GM23338 (cell line): ENCODE measurements around the gene DNAJA2. TPM values are rescaled to one million over a fixed set of nuclear protein-coding genes. Genes with fewer than 3 reads are reported as not detected.

ENCODE experiments used
- ATAC-seq: fragments of 200-7000 bp; cut with Tn5 transposase; 3 replicates; pipeline ENCODE4 v1.9.1; 2020
- DNase-seq: peaks from one replicate; pipeline ENCODE4 v3.0.0-alpha.2; 2015; ENCODE audit warnings: low spot score
- H2AFZ ChIP-seq: fragments of 200-600 bp; sonication (generic); 2 replicates; pipeline ENCODE4 v1.8.0; 2016; ENCODE audit warnings: antibody characterized with exemption, mild to moderate bottlenecking, moderate library complexity
- H3F3A ChIP-seq: fragments of 200-600 bp; sonication (generic); replicated peaks from 2 replicates; pipeline ENCODE4 v1.8.0; 2017; ENCODE audit warnings: antibody characterized with exemption, mixed run types, low read depth
- H3K27ac ChIP-seq: fragments of 200-600 bp; sonication (generic); 2 replicates; pipeline ENCODE4 v1.6.1; 2016; ENCODE audit warnings: low read depth
- H3K27me3 ChIP-seq: fragments of 200-600 bp; sonication (generic); 2 replicates; pipeline ENCODE4 v1.8.0; 2016; ENCODE audit warnings: mild to moderate bottlenecking, mixed run types, moderate library complexity; ENCODE audit not compliant: insufficient read depth
- H3K36me3 ChIP-seq: fragments of 200-600 bp; sonication (generic); 2 replicates; pipeline ENCODE4 v1.8.0; 2016; ENCODE audit warnings: mild to moderate bottlenecking; ENCODE audit not compliant: insufficient read depth
- H3K4me1 ChIP-seq: fragments of 200-600 bp; sonication (generic); 2 replicates; pipeline ENCODE4 v1.8.0; 2016; ENCODE audit warnings: mild to moderate bottlenecking, moderate library complexity; ENCODE audit not compliant: insufficient read depth
- H3K4me2 ChIP-seq: fragments of 200-600 bp; sonication (generic); 2 replicates; pipeline ENCODE4 v1.7.1; 2017; ENCODE audit warnings: mixed run types
- H3K4me3 ChIP-seq: fragments of 200-600 bp; sonication (generic); 2 replicates; pipeline ENCODE4 v1.6.1; 2016; ENCODE audit warnings: mixed run types
- H3K79me2 ChIP-seq: fragments of 200-600 bp; sonication (generic); replicated peaks from 2 replicates; pipeline ENCODE4 v1.8.0; 2017; ENCODE audit warnings: mild to moderate bottlenecking; ENCODE audit not compliant: insufficient read depth
- H3K9me2 ChIP-seq: fragments of 200-600 bp; sonication (generic); 2 replicates; pipeline ENCODE4 v1.8.0; 2017; ENCODE audit not compliant: insufficient read depth
- H4K20me1 ChIP-seq: fragments of 200-600 bp; sonication (generic); replicated peaks from 2 replicates; pipeline ENCODE4 v1.8.0; 2017; ENCODE audit warnings: mild to moderate bottlenecking; ENCODE audit not compliant: insufficient read depth
- H3K27ac Mint-ChIP-seq: 2 replicates; pipeline ENCODE4 v1.8.0; 2020; ENCODE audit warnings: inconsistent platforms, mild to moderate bottlenecking, moderate library complexity, mixed read lengths
- H3K27me3 Mint-ChIP-seq: 3 replicates; pipeline ENCODE4 v1.8.0; 2022; ENCODE audit warnings: low read depth, mild to moderate bottlenecking, moderate library complexity, mixed read lengths, inconsistent platforms; ENCODE audit not compliant: insufficient read depth, poor library complexity
- H3K36me3 Mint-ChIP-seq: 3 replicates; pipeline ENCODE4 v1.8.0; 2021; ENCODE audit warnings: low read depth, mild to moderate bottlenecking, inconsistent platforms, moderate library complexity, mixed read lengths
- H3K4me1 Mint-ChIP-seq: 3 replicates; pipeline ENCODE4 v1.8.0; 2020; ENCODE audit warnings: mild to moderate bottlenecking, inconsistent platforms, mixed read lengths
- H3K4me3 Mint-ChIP-seq: 3 replicates; pipeline ENCODE4 v1.8.0; 2021; ENCODE audit warnings: moderate library complexity, mild to moderate bottlenecking, inconsistent platforms, mixed read lengths
- H3K9me3 Mint-ChIP-seq: 3 replicates; pipeline ENCODE4 v1.8.0; 2020; ENCODE audit warnings: moderate library complexity, mild to moderate bottlenecking, inconsistent platforms, mixed read lengths
- CREB1 ChIP-seq: fragments of 250-450 bp; sonication (Bioruptor Pico); IDR thresholded peaks from 2 replicates; pipeline ENCODE4 v1.5.0; 2020; ENCODE audit warnings: low read depth, mild to moderate bottlenecking, moderate library complexity
- JUNB ChIP-seq: IDR thresholded peaks from one replicate; pipeline ENCODE4 v1.6.1; 2016; ENCODE audit warnings: antibody characterized with exemption; ENCODE audit not compliant: unreplicated experiment
- POLR2AphosphoS5 ChIP-seq: IDR thresholded peaks from 2 replicates; pipeline ENCODE4 v1.6.1; 2016; ENCODE audit warnings: antibody characterized with exemption, low read depth
- ZNF331 ChIP-seq: fragments of 250-450 bp; sonication (Bioruptor Pico); IDR thresholded peaks from 2 replicates; pipeline ENCODE4 v1.5.0; 2020; ENCODE audit warnings: low read depth, mild to moderate bottlenecking, moderate library complexity
- polyA plus RNA-seq: library from polyadenylated mRNA; unstranded; fragments of >200 nt; fragmentation: Nextera tagmentation; extraction: Ambion mirVana; gene quantifications from 2 replicates; pipeline ENCODE4 v1.2.1, GENCODE V29; 2016
- total RNA-seq: library from RNA; depleted of rRNA; stranded (reverse); fragments of >200 nt; shearing (Covaris generic); gene quantifications from 2 replicates; pipeline ENCODE4 v1.2.3, GENCODE V29; 2014
- TF ChIP-seq, protein P1 (sequence below), 2 experiments: fragments of 200-600 bp in 1 of 2; sonication (generic) in 1 of 2; conservative IDR thresholded peaks; 2 replicates each; pipeline versions ENCODE4 v1.5.1 to v1.6.1; 2016 to 2017; ENCODE audit warnings: antibody characterized with exemption in 2 of 2, low read depth in 2 of 2, mild to moderate bottlenecking in 2 of 2, moderate library complexity in 1 of 2
- TF ChIP-seq, protein P2 (sequence below): fragments of 250-450 bp; sonication (Bioruptor Pico); IDR thresholded peaks from 2 replicates; pipeline ENCODE4 v1.5.0; 2020; ENCODE audit warnings: mild to moderate bottlenecking, moderate library complexity
- TF ChIP-seq, protein P3 (sequence below): IDR thresholded peaks from 2 replicates; pipeline ENCODE4 v1.6.1; 2016; ENCODE audit warnings: antibody characterized with exemption

The DNAJA2 gene
- total and polyA plus RNA-seq, 2 experiments from 2014 or later: 94.5 to 101 TPM

DNA sequence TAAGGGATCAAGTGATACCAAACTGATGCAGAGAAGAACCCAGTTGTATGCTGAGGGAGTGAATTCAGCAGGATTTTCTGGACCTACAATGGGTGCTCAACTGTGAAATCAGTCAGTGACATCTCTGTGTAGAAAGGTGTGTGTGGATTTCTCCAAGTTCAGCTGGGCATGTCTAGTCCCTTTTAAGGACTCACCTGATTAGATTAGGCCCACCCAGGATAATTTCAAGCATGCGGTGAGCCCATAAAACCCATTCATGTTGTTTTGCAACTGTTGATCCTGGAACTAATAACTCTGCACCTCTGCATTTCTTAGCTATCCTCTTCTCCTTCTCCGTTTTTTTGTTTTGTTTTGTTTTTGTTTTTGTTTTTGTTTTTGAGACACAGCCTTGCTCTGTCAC, 35.1 kb upstream of the DNAJA2 start:
- Histone ChIP-seq H3K79me2 (no peaks in the 10 kb centered on the region), H3K4me1 (no peaks in the 10 kb centered on the region), H4K20me1 (no peaks in the 10 kb centered on the region), H3K4me3 (no peak overlapping the region), H2AFZ (no peak overlapping the region; the same call in 1 of the 2 replicates), H3K36me3 (no peaks in the 10 kb centered on the region), H3K4me2 (no peak overlapping the region), H3F3A (no peaks in the 10 kb centered on the region), H3K27ac (no peak overlapping the region), H3K9me2 (no peaks in the 10 kb centered on the region), H3K27me3 (no peaks in the 10 kb centered on the region)
- H3K9me3 Mint-ChIP-seq: peaks cover 3% of the 10 kb centered on the region; the same call in 2 of the 3 replicates
- no peak for TF ChIP-seq JUNB
- TF ChIP-seq CREB1 (CRISPR knock-in tag): no peak
- no peak for TF ChIP-seq POLR2AphosphoS5
- TF ChIP-seq, protein P1, sequence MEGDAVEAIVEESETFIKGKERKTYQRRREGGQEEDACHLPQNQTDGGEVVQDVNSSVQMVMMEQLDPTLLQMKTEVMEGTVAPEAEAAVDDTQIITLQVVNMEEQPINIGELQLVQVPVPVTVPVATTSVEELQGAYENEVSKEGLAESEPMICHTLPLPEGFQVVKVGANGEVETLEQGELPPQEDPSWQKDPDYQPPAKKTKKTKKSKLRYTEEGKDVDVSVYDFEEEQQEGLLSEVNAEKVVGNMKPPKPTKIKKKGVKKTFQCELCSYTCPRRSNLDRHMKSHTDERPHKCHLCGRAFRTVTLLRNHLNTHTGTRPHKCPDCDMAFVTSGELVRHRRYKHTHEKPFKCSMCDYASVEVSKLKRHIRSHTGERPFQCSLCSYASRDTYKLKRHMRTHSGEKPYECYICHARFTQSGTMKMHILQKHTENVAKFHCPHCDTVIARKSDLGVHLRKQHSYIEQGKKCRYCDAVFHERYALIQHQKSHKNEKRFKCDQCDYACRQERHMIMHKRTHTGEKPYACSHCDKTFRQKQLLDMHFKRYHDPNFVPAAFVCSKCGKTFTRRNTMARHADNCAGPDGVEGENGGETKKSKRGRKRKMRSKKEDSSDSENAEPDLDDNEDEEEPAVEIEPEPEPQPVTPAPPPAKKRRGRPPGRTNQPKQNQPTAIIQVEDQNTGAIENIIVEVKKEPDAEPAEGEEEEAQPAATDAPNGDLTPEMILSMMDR (conservative IDR thresholded peaks at IDR 0.05; ENCODE audit: low read depth in 2 of 2): no peak
- TF ChIP-seq, protein P2, sequence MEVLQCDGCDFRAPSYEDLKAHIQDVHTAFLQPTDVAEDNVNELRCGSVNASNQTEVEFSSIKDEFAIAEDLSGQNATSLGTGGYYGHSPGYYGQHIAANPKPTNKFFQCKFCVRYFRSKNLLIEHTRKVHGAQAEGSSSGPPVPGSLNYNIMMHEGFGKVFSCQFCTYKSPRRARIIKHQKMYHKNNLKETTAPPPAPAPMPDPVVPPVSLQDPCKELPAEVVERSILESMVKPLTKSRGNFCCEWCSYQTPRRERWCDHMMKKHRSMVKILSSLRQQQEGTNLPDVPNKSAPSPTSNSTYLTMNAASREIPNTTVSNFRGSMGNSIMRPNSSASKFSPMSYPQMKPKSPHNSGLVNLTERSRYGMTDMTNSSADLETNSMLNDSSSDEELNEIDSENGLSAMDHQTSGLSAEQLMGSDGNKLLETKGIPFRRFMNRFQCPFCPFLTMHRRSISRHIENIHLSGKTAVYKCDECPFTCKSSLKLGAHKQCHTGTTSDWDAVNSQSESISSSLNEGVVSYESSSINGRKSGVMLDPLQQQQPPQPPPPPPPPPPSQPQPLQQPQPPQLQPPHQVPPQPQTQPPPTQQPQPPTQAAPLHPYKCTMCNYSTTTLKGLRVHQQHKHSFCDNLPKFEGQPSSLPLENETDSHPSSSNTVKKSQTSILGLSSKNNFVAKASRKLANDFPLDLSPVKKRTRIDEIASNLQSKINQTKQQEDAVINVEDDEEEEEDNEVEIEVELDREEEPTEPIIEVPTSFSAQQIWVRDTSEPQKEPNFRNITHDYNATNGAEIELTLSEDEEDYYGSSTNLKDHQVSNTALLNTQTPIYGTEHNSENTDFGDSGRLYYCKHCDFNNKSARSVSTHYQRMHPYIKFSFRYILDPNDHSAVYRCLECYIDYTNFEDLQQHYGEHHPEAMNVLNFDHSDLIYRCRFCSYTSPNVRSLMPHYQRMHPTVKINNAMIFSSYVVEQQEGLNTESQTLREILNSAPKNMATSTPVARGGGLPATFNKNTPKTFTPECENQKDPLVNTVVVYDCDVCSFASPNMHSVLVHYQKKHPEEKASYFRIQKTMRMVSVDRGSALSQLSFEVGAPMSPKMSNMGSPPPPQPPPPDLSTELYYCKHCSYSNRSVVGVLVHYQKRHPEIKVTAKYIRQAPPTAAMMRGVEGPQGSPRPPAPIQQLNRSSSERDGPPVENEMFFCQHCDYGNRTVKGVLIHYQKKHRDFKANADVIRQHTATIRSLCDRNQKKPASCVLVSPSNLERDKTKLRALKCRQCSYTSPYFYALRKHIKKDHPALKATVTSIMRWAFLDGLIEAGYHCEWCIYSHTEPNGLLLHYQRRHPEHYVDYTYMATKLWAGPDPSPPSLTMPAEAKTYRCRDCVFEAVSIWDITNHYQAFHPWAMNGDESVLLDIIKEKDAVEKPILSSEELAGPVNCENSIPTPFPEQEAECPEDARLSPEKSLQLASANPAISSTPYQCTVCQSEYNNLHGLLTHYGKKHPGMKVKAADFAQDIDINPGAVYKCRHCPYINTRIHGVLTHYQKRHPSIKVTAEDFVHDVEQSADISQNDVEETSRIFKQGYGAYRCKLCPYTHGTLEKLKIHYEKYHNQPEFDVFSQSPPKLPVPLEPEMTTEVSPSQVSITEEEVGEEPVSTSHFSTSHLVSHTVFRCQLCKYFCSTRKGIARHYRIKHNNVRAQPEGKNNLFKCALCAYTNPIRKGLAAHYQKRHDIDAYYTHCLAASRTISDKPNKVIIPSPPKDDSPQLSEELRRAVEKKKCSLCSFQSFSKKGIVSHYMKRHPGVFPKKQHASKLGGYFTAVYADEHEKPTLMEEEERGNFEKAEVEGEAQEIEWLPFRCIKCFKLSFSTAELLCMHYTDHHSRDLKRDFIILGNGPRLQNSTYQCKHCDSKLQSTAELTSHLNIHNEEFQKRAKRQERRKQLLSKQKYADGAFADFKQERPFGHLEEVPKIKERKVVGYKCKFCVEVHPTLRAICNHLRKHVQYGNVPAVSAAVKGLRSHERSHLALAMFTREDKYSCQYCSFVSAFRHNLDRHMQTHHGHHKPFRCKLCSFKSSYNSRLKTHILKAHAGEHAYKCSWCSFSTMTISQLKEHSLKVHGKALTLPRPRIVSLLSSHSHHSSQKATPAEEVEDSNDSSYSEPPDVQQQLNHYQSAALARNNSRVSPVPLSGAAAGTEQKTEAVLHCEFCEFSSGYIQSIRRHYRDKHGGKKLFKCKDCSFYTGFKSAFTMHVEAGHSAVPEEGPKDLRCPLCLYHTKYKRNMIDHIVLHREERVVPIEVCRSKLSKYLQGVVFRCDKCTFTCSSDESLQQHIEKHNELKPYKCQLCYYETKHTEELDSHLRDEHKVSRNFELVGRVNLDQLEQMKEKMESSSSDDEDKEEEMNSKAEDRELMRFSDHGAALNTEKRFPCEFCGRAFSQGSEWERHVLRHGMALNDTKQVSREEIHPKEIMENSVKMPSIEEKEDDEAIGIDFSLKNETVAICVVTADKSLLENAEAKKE (CRISPR knock-in tag): no peak
- no peak for TF ChIP-seq ZNF331 (CRISPR knock-in tag)
- TF ChIP-seq, protein P3, sequence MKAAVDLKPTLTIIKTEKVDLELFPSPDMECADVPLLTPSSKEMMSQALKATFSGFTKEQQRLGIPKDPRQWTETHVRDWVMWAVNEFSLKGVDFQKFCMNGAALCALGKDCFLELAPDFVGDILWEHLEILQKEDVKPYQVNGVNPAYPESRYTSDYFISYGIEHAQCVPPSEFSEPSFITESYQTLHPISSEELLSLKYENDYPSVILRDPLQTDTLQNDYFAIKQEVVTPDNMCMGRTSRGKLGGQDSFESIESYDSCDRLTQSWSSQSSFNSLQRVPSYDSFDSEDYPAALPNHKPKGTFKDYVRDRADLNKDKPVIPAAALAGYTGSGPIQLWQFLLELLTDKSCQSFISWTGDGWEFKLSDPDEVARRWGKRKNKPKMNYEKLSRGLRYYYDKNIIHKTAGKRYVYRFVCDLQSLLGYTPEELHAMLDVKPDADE: no peak
- ATAC-seq (no peak), DNase-seq (no peak)
- H3K27me3 Mint-ChIP-seq: peaks cover 2% of the 10 kb centered on the region
- no peaks in the 10 kb centered on the region for H3K36me3 Mint-ChIP-seq
- H3K4me3 Mint-ChIP-seq: no peak overlapping the region
- H3K27ac Mint-ChIP-seq: no peak overlapping the region
- H3K4me1 Mint-ChIP-seq: peaks cover 2% of the 10 kb centered on the region; the same call in 1 of the 3 replicates
